Testis (tissue), 3 donors: ENCODE measurements around the gene FASN. TPM values are rescaled to one million over a fixed set of nuclear protein-coding genes. Genes with fewer than 3 reads are reported as not detected.

ENCODE experiments used
- DNase-seq: peaks from one replicate; pipeline ENCODE4 v3.0.0-alpha.2; 2019
- H3K27ac ChIP-seq, 2 donors: fragments of 200-600 bp; sonication (generic); one replicate each; pipeline ENCODE4 v1.5.1; 2019
- H3K27me3 ChIP-seq: fragments of 200-600 bp; sonication (generic); one replicate; pipeline ENCODE4 v1.5.1; 2019
- H3K36me3 ChIP-seq: fragments of 200-600 bp; sonication (generic); one replicate; pipeline ENCODE4 v1.5.1; 2017; ENCODE audit warnings: low read depth; ENCODE audit errors: missing control alignments
- H3K4me1 ChIP-seq: fragments of 200-600 bp; sonication (generic); one replicate; pipeline ENCODE4 v1.5.1; 2019
- H3K4me3 ChIP-seq, 2 donors: fragments of 200-600 bp; sonication (generic); one replicate each; pipeline ENCODE4 v1.5.1; 2017 to 2019
- H3K9me3 ChIP-seq: fragments of 200-600 bp; sonication (generic); one replicate; pipeline ENCODE4 v1.5.1; 2017
- CTCF ChIP-seq, 3 experiments: fragments of 450-650 bp in 2 of 3; fragments of 200-600 bp in 1 of 3; sonication (generic) in 1 of 3; IDR thresholded peaks; one replicate each; pipeline ENCODE4 v1.5.1; 2016 to 2019; ENCODE audit warnings: antibody characterized with exemption in 3 of 3, mild to moderate bottlenecking in 2 of 3, moderate library complexity in 1 of 3
- POLR2A ChIP-seq: fragments of 450-650 bp; IDR thresholded peaks from one replicate; pipeline ENCODE4 v1.6.1; 2017; ENCODE audit warnings: antibody characterized with exemption, mild to moderate bottlenecking, moderate library complexity
- WGBS, 2 donors: methylation state at CpG; one replicate each; pipeline ENCODE4 v1.1.5; 2018; 5-methylcytosine and 5-hydroxymethylcytosine counted together
- intact Hi-C: fragments of 100-400 bp; cut with DNase I; formaldehyde crosslinking; loops from one replicate; pipeline ENCODE4 v1.15.1; 2023; ENCODE audit warnings: low total_unique reads
- polyA plus RNA-seq: library from polyadenylated mRNA; stranded (reverse); fragments of 350-450 nt; fragmentation: Illumina TruSeq; extraction: RNeasy Lipid Tissue Mini Kit (QIAGEN cat#74804); gene quantifications from one replicate; pipeline ENCODE4 v1.2.3, GENCODE V29; 2014; ENCODE audit warnings: low read depth, low replicate concordance; ENCODE audit not compliant: insufficient read depth
- total RNA-seq, 2 donors: library from RNA; depleted of rRNA; stranded (reverse); fragments of >200 nt; gene quantifications; one replicate each; pipeline ENCODE4 v1.2.3, GENCODE V29; 2016

The FASN gene
- total and polyA plus RNA-seq, 3 donors from 2014 or later, result 47.6 to 93.0 (median 76.2) TPM

- 77 to 85% methylated on average over 10 to 17 of the region's 17 CpGs for WGBS, 2 donors
- no peak for DNase-seq
Observed at GRCh38 chr17:82058230-82058854, 39.7 kb downstream of the FASN start.

GRCh38 chr17:82056729-82057621 is 41.1 kb downstream of the FASN start:
- Histone ChIP-seq H3K36me3 (no peaks in the 10 kb centered on the region), H3K4me3 (no peak overlapping the region)

More at GRCh38 chr17:82058230-82058854, 39.7 kb downstream of the FASN start:
- intact Hi-C loops, result no loop called here
- H3K27ac ChIP-seq, result no peak overlapping the region
- no peaks in the 10 kb centered on the region for H3K9me3 ChIP-seq
- H3K36me3 ChIP-seq, result no peaks in the 10 kb centered on the region
- H3K27me3 ChIP-seq, result no peaks in the 10 kb centered on the region
- peaks cover under 1% of the 10 kb centered on the region for H3K4me1 ChIP-seq
- TF ChIP-seq POLR2A, result no peak
- no peak for TF ChIP-seq CTCF (IDR thresholded peaks at IDR 0.05)
- H3K4me3 ChIP-seq, result no peak overlapping the region

GRCh38 chr17:82055965-82056728 is 41.9 kb downstream of the FASN start:
- Histone ChIP-seq H3K4me1 (peaks cover 11% of the 10 kb centered on the region), H3K27ac (no peak overlapping the region), H3K9me3 (no peaks in the 10 kb centered on the region), H3K36me3 (no peaks in the 10 kb centered on the region), H3K27me3 (no peaks in the 10 kb centered on the region), H3K4me3 (no peak overlapping the region)
- intact Hi-C loops, result no loop called here
- TF ChIP-seq CTCF (IDR thresholded peaks at IDR 0.05), result no peak
- no peak for DNase-seq
- WGBS, 2 donors, result 88 to 94% methylated on average over 21 to 27 of the region's 28 CpGs

More at GRCh38 chr17:82056729-82057621, 41.1 kb downstream of the FASN start:
- H3K27me3 ChIP-seq, result no peaks in the 10 kb centered on the region
- no peak for DNase-seq
- H3K4me1 ChIP-seq, result peaks cover 11% of the 10 kb centered on the region
- intact Hi-C loops, result no loop called here
- H3K9me3 ChIP-seq, result no peaks in the 10 kb centered on the region
- TF ChIP-seq CTCF (IDR thresholded peaks at IDR 0.05) (no peak), POLR2A (no peak)
- H3K27ac ChIP-seq, result no peak overlapping the region
- 72 to 76% methylated on average over 7 to 24 of the region's 29 CpGs for WGBS, 2 donors

GRCh38 chr17:82055023-82055964 is 42.7 kb downstream of the FASN start:
- Histone ChIP-seq H3K4me1 (peaks cover 11% of the 10 kb centered on the region), H3K9me3 (no peaks in the 10 kb centered on the region), H3K27ac (no peak overlapping the region), H3K27me3 (no peaks in the 10 kb centered on the region), H3K4me3 (no peak overlapping the region), H3K36me3 (no peaks in the 10 kb centered on the region)
- 86 to 100% methylated on average over 6 to 26 of the region's 26 CpGs for WGBS, 2 donors
- DNase-seq, result no peak
- TF ChIP-seq CTCF (IDR thresholded peaks at IDR 0.05), result no peak
- no peak for TF ChIP-seq POLR2A
- intact Hi-C loops, result no loop called here
